CD8-positive, alpha-beta memory T cell (primary cell): ENCODE measurements around the gene DENND4C. TPM values are rescaled to one million over a fixed set of nuclear protein-coding genes. Genes with fewer than 3 reads are reported as not detected.

Experiments
- CTCF ChIA-PET: fragments of 350-600 bp; sonication (Branson Sonifier 250); formaldehyde crosslinking; loops from one replicate; lab custom pipeline; 2021; ENCODE audit warnings: antibody characterized with exemption; lab: Charles Lee
- POLR2A ChIA-PET: fragments of 350-600 bp; sonication (Branson Sonifier 250); formaldehyde crosslinking; loops from one replicate; lab custom pipeline; 2021; ENCODE audit warnings: antibody characterized with exemption; lab: Charles Lee
- DNase-seq, 5 donors: peaks; one replicate each; pipeline versions ENCODE4 v3.0.0 to v3.0.0-alpha.2; 2020 to 2022; ENCODE audit warnings: mixed read lengths in 1 of 5
- H3K27ac ChIP-seq: one replicate; pipeline ENCODE4 v1.7.0; 2013; ENCODE audit warnings: low read depth, mild to moderate bottlenecking, low read length, moderate library complexity
- H3K27me3 ChIP-seq: 2 replicates; pipeline ENCODE4 v1.7.0; 2013; ENCODE audit warnings: low read length, mild to moderate bottlenecking; ENCODE audit not compliant: insufficient read depth, poor library complexity, severe bottlenecking
- H3K36me3 ChIP-seq: 2 replicates; pipeline ENCODE4 v1.7.0; 2013; ENCODE audit warnings: mild to moderate bottlenecking, low read length, moderate library complexity; ENCODE audit not compliant: insufficient read depth
- H3K4me1 ChIP-seq: 2 replicates; pipeline ENCODE4 v1.7.0; 2013; ENCODE audit warnings: mild to moderate bottlenecking, low read length, moderate library complexity; ENCODE audit not compliant: insufficient read depth
- H3K4me3 ChIP-seq: 2 replicates; pipeline ENCODE4 v1.7.0; 2013; ENCODE audit warnings: mild to moderate bottlenecking, low read length
- H3K9me3 ChIP-seq: 2 replicates; pipeline ENCODE4 v1.7.0; 2013; ENCODE audit warnings: mild to moderate bottlenecking, low read length
- H3K27ac Mint-ChIP-seq, 8 donors: one replicate each; pipeline ENCODE4 v1.8.0; 2020 to 2021; ENCODE audit warnings: mixed read lengths in 8 of 8, mild to moderate bottlenecking in 6 of 8, inconsistent platforms in 3 of 8, moderate library complexity in 3 of 8
- H3K27me3 Mint-ChIP-seq, 2 donors: one replicate each; pipeline ENCODE4 v1.8.0; 2020 to 2021; ENCODE audit warnings: mixed read lengths in 2 of 2, mild to moderate bottlenecking in 1 of 2, moderate library complexity in 1 of 2
- H3K36me3 Mint-ChIP-seq, 3 donors: one replicate each; pipeline ENCODE4 v1.8.0; 2020 to 2021; ENCODE audit warnings: mixed read lengths in 3 of 3, inconsistent platforms in 1 of 3, mild to moderate bottlenecking in 1 of 3
- H3K4me1 Mint-ChIP-seq, 3 donors: one replicate each; pipeline ENCODE4 v1.8.0; 2020 to 2021; ENCODE audit warnings: mixed read lengths in 3 of 3, inconsistent platforms in 1 of 3, mild to moderate bottlenecking in 1 of 3
- H3K4me3 Mint-ChIP-seq, 7 donors: one replicate each; pipeline ENCODE4 v1.8.0; 2020 to 2021; ENCODE audit warnings: mixed read lengths in 7 of 7, mild to moderate bottlenecking in 6 of 7, moderate library complexity in 4 of 7, inconsistent platforms in 2 of 7
- H3K9me3 Mint-ChIP-seq, 5 donors: one replicate each; pipeline ENCODE4 v1.8.0; 2020 to 2022; ENCODE audit warnings: mixed read lengths in 5 of 5, mild to moderate bottlenecking in 3 of 5, moderate library complexity in 2 of 5, inconsistent platforms in 1 of 5
- polyA plus RNA-seq: library from polyadenylated mRNA; unstranded; fragments of 300-500 nt; fragmentation: Illumina TruSeq; gene quantifications from one replicate; pipeline ENCODE4 v1.2.3, GENCODE V29; 2021
- total RNA-seq, 2 experiments: library from RNA; stranded (reverse); gene quantifications; one replicate each; pipeline ENCODE4 v1.2.3, GENCODE V29; 2021

Gene DENND4C
- total and polyA plus RNA-seq, 3 experiments from 2014 or later: 19.8 to 46.6 (median 20.0) TPM

DNA sequence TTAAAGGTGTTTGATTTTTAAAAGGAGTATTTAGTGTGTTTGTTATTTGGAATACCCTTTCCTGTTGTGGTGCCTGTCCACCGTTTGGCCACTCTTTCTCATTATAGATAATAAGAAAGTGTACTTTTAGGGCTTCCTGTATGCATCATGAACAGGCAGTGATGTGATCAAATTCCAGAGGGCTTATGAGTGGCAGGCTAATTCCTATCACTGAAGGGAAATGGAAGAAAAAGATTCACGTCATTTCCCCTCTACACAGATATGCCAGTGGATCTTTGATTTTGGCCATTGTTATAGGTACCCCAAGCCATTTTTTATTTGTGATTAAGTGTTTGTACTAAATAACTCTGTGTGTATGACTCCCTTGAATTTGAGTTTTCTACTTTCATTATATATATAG is 112.5 kb downstream of the DENND4C start:
- no peaks in the 10 kb centered on the region for H3K9me3 ChIP-seq
- POLR2A ChIA-PET: no interaction called here

DNA sequence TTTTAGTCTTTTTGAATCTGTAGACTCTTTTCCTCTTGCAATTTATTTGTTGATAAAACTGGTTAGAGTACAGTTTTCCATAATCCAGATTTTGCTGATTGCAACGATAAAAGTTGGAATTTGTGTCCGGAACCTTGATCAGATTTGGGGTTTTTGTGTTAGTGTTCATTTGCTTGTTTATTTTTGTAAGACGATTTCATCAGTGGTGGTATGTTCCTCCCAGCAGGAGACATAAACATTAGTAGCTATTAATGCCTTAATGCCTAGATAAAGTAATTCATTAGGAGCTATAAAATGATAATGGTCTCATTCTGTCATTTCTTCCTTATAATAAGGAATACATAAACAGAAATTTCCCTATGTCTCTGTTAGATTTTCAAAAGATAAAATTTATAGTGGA is 128.2 kb downstream of the DENND4C start:
- POLR2A ChIA-PET: no interaction called here
- Histone ChIP-seq H3K4me1 (no peaks in the 10 kb centered on the region), H3K36me3 (peaks cover 39% of the 10 kb centered on the region), H3K4me3 (no peak overlapping the region), H3K9me3 (no peaks in the 10 kb centered on the region), H3K27me3 (no peaks in the 10 kb centered on the region), H3K27ac (no peak overlapping the region)
- Mint-ChIP-seq H3K4me1 (no peaks in the 10 kb centered on the region), H3K27me3 (no peaks in the 10 kb centered on the region), H3K36me3 (peaks cover 5 to 74% (median 16%) of the 10 kb centered on the region in 3 donors), H3K27ac (peak overlapping the region in 2 of 8 donors; percentile 15 to 68), H3K9me3 (no peaks in the 10 kb centered on the region), H3K4me3 (no peak overlapping the region)
- DNase-seq: no peak
- CTCF ChIA-PET: interaction anchor here (1.2 to 1.5 kb wide), 2 partner anchors 98 to 106 kb away, joined by 5 read pairs; no protein-coding TSS in a partner anchor

More for the DNA sequence above, 112.5 kb downstream of the DENND4C start:
- Mint-ChIP-seq H3K27me3 (no peaks in the 10 kb centered on the region), H3K4me1 (no peaks in the 10 kb centered on the region), H3K27ac (no peak overlapping the region), H3K9me3 (no peaks in the 10 kb centered on the region), H3K36me3 (peaks cover 3 to 87% (median 13%) of the 10 kb centered on the region in 3 donors), H3K4me3 (no peak overlapping the region)
- Histone ChIP-seq H3K4me3 (no peak overlapping the region), H3K36me3 (peaks cover 18% of the 10 kb centered on the region), H3K27me3 (no peaks in the 10 kb centered on the region), H3K27ac (no peak overlapping the region), H3K4me1 (no peaks in the 10 kb centered on the region)
- CTCF ChIA-PET: no interaction called here
- DNase-seq: no peak

DNA sequence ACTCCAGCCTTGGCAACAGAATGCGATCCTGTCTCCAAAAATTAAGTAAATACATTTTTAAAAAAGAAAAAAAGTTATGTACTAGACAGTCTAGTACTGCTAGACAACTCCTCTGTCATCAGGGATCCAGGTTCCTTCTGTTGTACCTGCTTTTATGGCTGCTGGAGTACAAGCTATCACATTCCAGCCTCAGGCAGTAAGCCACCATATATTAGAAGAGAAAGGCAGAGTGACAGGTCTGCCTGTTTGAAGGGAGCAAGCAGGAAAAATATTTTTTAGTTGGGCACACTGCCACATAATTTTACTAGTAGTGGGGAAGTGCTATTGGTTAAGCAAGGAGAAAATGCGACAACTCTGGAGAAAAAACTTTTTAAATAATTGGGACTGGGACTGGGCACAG is 138.6 kb downstream of the DENND4C start:
- Mint-ChIP-seq H3K4me1 (peaks cover 3 to 8% (median 4%) of the 10 kb centered on the region in 3 donors), H3K27ac (peak overlapping the region in 3 of 8 donors; percentile 42 to 83 (median 73))
- H3K36me3 ChIP-seq: peaks cover 10% of the 10 kb centered on the region

DNA sequence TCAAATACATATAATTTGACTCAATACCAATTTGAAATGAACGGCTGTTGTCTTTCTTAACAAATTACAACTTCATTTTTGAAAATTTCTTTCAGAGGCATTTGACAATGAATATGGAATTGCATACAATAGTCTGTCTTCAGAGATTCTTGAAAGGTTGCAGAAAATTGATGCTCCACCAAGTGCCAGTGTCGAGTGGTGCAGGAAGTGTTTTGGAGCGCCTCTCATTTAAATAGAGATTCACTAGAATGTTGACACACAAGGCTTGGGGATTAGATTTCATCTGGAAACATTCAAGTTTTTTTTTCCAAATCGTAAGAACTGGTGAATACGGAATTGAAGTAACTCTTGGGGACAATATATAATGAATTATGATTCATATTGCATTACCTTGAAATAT is 141.4 kb downstream of the DENND4C start:
- Mint-ChIP-seq H3K4me1 (peaks cover 6 to 13% (median 7%) of the 10 kb centered on the region in 3 donors), H3K27me3 (no peaks in the 10 kb centered on the region), H3K4me3 (no peak overlapping the region), H3K27ac (no peak overlapping the region), H3K36me3 (peaks cover 1 to 78% (median 24%) of the 10 kb centered on the region in 3 donors), H3K9me3 (no peaks in the 10 kb centered on the region)
- no peaks in the 10 kb centered on the region for H3K4me1 ChIP-seq
- CTCF ChIA-PET: no interaction called here
- H3K4me3 ChIP-seq: no peak overlapping the region
- no peak for DNase-seq
- POLR2A ChIA-PET: interaction anchor here (1.5 kb wide), 1 partner anchor 11 kb away, joined by 6 read pairs; no protein-coding TSS in a partner anchor
- H3K27ac ChIP-seq: no peak overlapping the region
- no peaks in the 10 kb centered on the region for H3K27me3 ChIP-seq
- peaks cover 23% of the 10 kb centered on the region for H3K36me3 ChIP-seq
- no peaks in the 10 kb centered on the region for H3K9me3 ChIP-seq

More for the DNA sequence above, 138.6 kb downstream of the DENND4C start:
- DNase-seq: no peak
- ChIA-PET POLR2A (no interaction called here), CTCF (no interaction called here)
- H3K36me3 Mint-ChIP-seq: peaks cover 0 to 74% (median 16%) of the 10 kb centered on the region in 3 donors
- no peaks in the 10 kb centered on the region for H3K27me3 Mint-ChIP-seq
- H3K4me3 Mint-ChIP-seq: no peak overlapping the region
- Histone ChIP-seq H3K4me3 (no peak overlapping the region), H3K27me3 (no peaks in the 10 kb centered on the region), H3K27ac (no peak overlapping the region), H3K9me3 (no peaks in the 10 kb centered on the region), H3K4me1 (no peaks in the 10 kb centered on the region)
- H3K9me3 Mint-ChIP-seq: no peaks in the 10 kb centered on the region

DNA sequence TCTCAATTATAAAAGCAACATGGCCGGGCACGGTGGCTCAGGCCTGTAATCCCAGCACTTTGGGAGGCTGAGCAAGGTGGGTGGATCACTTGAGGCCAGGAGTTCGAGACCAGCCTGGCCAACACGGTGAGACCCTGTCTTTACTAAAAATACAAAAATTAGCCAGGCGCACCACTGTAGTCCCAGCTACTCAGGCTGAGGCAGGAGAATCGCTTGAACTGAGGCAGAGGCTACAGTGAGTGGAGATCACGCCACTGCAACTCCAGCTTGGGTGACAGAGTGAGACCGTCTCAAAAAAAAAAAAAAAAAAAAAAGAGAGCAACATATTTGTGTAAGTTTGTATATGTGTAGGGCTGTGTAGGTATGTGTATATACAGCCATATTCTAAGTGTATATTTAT is 142.1 kb downstream of the DENND4C start:
- no peak overlapping the region for H3K4me3 ChIP-seq
- H3K27me3 ChIP-seq: no peaks in the 10 kb centered on the region
- H3K4me1 Mint-ChIP-seq: peaks cover 12 to 19% (median 13%) of the 10 kb centered on the region in 3 donors
- no peaks in the 10 kb centered on the region for H3K9me3 Mint-ChIP-seq
- no peak for DNase-seq
- no peaks in the 10 kb centered on the region for H3K9me3 ChIP-seq
- peaks cover 29% of the 10 kb centered on the region for H3K36me3 ChIP-seq
- no peak overlapping the region for H3K4me3 Mint-ChIP-seq
- peaks cover 5% of the 10 kb centered on the region for H3K4me1 ChIP-seq
- H3K27ac Mint-ChIP-seq: no peak overlapping the region
- POLR2A ChIA-PET: no interaction called here
- H3K36me3 Mint-ChIP-seq: peaks cover 6 to 81% (median 28%) of the 10 kb centered on the region in 3 donors
- peaks cover 0 to 1% of the 10 kb centered on the region in 2 donors for H3K27me3 Mint-ChIP-seq
- no peak overlapping the region for H3K27ac ChIP-seq
- CTCF ChIA-PET: no interaction called here

DNA sequence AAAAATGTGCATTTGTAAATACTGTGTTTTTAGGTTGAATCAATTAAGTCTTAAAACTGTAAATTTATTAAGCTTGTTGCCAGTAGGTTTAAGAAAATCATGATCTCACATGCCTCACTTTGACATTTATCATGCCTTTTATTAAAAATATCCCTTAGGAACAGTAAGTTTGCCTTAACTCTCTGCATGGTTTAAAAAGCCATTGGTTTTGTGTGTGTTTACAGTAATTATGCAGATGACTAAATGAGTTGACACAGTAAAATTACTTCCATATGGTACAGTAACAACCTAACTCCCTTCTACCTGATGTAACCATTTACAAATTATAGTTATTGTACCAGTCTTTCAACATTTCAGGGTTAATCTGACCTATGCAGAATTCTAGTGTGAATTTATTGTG is 143.0 kb downstream of the DENND4C start:
- Histone ChIP-seq H3K27me3 (no peaks in the 10 kb centered on the region), H3K4me3 (no peak overlapping the region), H3K9me3 (no peaks in the 10 kb centered on the region), H3K4me1 (peaks cover 12% of the 10 kb centered on the region), H3K36me3 (peaks cover 38% of the 10 kb centered on the region), H3K27ac (no peak overlapping the region)
- DNase-seq: no peak
- no peaks in the 10 kb centered on the region for H3K9me3 Mint-ChIP-seq
- no peak overlapping the region for H3K4me3 Mint-ChIP-seq
- POLR2A ChIA-PET: no interaction called here
- H3K36me3 Mint-ChIP-seq: peaks cover 6 to 82% (median 35%) of the 10 kb centered on the region in 3 donors
- peak overlapping the region in 3 of 8 donors; percentile 19 to 91 (median 48) for H3K27ac Mint-ChIP-seq
- CTCF ChIA-PET: no interaction called here
- peaks cover 21 to 29% (median 22%) of the 10 kb centered on the region in 3 donors for H3K4me1 Mint-ChIP-seq
- H3K27me3 Mint-ChIP-seq: peaks cover 0 to 1% of the 10 kb centered on the region in 2 donors

DNA sequence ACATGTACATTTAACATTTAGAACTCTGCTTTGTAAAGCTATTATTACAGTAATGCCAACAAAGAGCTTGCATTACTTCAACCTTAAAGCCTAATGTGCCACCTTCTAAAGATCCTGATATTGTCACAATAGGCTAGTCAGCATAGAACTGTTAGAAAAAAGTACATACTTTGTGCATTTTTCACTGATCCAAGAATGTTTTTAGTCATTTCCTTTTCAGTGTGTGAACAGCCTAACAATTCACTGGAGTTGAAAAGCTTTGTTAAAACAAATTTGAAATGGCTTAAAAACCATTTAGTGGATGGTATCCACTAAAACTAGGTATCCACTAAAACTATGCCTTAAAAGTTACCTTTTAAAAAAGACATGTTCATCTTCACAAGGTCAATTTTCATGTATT is 145.0 kb downstream of the DENND4C start:
- Mint-ChIP-seq H3K9me3 (peaks cover 0 to 3% (median 0%) of the 10 kb centered on the region in 5 donors), H3K4me1 (peaks cover 37 to 46% (median 40%) of the 10 kb centered on the region in 3 donors), H3K27ac (peak overlapping the region in 1 of 8 donors; percentile 9), H3K4me3 (no peak overlapping the region), H3K36me3 (peaks cover 6 to 87% (median 34%) of the 10 kb centered on the region in 3 donors), H3K27me3 (peaks cover 0 to 1% of the 10 kb centered on the region in 2 donors)
- ChIA-PET CTCF (no interaction called here), POLR2A (interaction anchor here (0.7 kb wide), 1 partner anchor 12 kb away, joined by 3 read pairs; no protein-coding TSS in a partner anchor)
- Histone ChIP-seq H3K9me3 (no peaks in the 10 kb centered on the region), H3K4me3 (no peak overlapping the region), H3K4me1 (peaks cover 25% of the 10 kb centered on the region), H3K27ac (no peak overlapping the region), H3K27me3 (no peaks in the 10 kb centered on the region), H3K36me3 (peaks cover 40% of the 10 kb centered on the region)
- DNase-seq: no peak

DNA sequence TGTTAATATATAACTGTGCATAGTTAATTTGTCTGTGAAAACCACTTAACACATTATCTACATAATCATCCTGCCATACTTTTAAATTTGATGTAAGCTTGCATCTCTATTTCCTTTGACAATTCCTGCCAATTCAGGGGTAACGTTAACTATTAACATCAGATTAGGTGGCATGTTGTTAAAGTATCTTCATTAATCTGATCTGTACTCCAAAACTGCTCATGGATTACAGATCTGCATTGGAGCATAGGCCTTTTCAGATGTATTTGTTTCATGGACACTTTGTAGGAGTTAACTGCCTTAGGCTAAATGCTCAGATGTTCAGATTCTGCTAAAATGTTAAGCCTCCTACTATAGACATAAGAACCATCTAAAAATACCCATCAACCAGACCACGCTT is 146.4 kb downstream of the DENND4C start:
- ChIA-PET CTCF (no interaction called here), POLR2A (no interaction called here)
- DNase-seq: no peak
- Histone ChIP-seq H3K27me3 (no peaks in the 10 kb centered on the region), H3K4me1 (peaks cover 30% of the 10 kb centered on the region), H3K27ac (no peak overlapping the region), H3K4me3 (no peak overlapping the region), H3K36me3 (peaks cover 40% of the 10 kb centered on the region), H3K9me3 (no peaks in the 10 kb centered on the region)
- H3K4me1 Mint-ChIP-seq: peaks cover 43 to 55% (median 49%) of the 10 kb centered on the region in 3 donors
- peak overlapping the region in 5 of 7 donors; percentile 10 to 41 (median 22) for H3K4me3 Mint-ChIP-seq
- peaks cover 6 to 78% (median 34%) of the 10 kb centered on the region in 3 donors for H3K36me3 Mint-ChIP-seq
- H3K9me3 Mint-ChIP-seq: peaks cover 0 to 3% (median 0%) of the 10 kb centered on the region in 5 donors
- peaks cover 0 to 1% of the 10 kb centered on the region in 2 donors for H3K27me3 Mint-ChIP-seq
- H3K27ac Mint-ChIP-seq: peak overlapping the region in 6 of 8 donors; percentile 22 to 68 (median 60)
